HG03175 (cell line): ENCODE results near the gene PIK3CB.
"Not testable (repeated sequence)": the region's sequence is repeated elsewhere in the genome, so short reads cannot be mapped to it uniquely, and the experiment has no call there.

Source experiments
- ATAC-seq: cut with Tn5 transposase; IDR thresholded peaks from one replicate; pipeline ENCODE4 v1.9.1; 2021; ENCODE audit warnings: mild to moderate bottlenecking, moderate library complexity; ENCODE audit not compliant: unreplicated experiment

The PIK3CB gene

GRCh38 chr3:138848696-138849095, 14.0 kb upstream of the PIK3CB start:
- ATAC-seq, result no peak

DNA sequence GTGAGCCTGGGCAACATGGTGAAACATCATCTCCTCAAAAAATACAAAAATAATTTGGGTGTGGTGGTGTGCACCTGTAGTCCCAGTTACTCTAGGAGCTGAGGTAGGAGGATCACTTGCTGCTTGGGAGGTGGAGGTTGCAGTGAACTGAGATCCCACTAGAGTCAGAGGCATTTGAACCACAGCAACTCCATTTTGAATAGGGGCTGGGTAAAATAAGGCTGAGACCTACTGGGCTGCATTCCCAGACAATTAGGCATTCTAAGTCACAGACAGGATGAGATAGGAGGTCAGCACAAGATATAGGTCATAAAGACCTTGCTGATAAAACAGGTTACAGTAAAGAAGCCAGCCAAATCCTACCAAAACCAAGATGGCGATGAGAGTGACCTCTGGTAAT, 12.1 kb upstream of the PIK3CB start:
- not testable (repeated sequence) for ATAC-seq

DNA sequence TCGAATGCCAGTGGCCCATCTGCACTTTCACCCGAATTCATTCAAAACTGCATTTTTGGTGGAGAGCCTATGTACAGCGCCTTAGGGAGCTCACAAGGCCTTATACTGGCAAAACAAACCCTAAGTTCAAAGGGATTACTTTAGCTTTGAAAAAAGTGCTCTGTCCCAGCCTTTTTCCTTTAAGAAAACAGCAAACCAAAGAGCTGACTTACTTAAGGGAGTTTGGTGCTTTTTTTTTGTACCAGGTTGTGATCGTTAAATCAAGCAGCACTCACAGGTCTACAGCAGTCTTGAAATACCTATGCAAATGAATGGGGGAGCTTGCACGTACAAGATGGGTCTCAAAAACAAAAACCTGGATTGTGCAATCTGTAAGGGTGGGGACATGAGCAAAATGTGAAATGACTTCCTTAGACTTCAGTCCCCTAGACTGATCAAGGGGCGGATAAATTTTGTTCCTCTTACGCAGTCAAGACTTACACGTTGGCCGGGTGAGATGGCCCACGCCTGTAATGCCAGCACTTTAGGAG, 11.6 kb upstream of the PIK3CB start:
- no peak for ATAC-seq

DNA sequence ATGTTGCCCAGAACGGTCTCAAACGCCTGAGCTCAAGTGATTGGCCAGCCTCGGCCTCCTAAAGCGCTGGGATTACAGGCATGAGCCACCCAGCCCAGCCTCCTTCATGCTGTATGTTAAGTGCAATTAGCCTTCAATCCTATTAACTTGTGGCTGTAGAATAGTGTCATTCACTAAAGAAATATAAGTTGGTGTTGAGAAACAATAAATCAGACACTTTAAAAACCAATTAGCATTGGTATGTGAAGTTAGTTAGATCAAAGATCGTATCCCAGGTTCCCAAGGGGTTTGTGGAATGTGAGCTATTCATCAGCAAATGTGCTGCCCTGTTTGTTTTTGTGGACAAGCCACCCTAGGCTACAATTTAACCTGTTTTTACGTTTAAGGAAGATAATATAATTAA, 11.0 kb upstream of the PIK3CB start:
- ATAC-seq, result no peak

GRCh38 chr3:138845181-138845601, 10.5 kb upstream of the PIK3CB start:
- ATAC-seq, result no peak

DNA sequence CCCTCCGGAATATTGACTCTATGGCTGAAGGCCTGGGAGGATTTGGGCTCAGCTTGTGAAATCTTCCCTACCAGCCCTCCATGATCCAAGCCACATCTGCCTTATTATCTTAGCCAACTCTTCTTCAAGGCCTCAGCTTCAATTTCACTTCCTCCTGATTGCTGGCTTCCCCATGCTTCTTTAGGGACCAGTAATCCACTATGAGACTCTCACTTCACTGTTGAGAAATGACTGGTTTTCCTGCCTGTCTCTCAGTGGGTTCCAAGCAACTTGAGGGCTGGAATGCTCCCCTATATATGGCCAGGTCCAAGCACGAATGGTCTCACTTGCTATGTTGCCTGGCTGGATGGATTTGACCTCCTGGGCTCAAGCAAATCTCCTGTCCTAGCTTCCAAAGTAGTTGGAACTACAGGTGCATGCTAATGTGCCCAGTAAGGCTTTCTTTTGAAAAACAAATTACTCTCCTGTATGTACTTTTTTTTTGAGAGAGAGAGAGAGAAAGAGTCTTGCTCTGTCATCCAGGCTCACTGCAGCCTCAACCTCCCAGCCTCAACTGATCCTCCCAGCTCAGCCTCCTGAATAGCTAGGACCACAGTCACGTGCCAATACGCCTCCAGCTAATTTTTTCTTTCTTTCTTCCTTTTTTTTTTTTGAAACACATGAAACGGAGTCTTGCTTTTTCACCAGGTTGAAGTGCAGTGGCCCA, 7.9 kb upstream of the PIK3CB start:
- ATAC-seq, result peak; percentile 75

- ATAC-seq, result not testable (repeated sequence)
Measured at GRCh38 chr3:138838385-138838784, 3.7 kb upstream of the PIK3CB start.

GRCh38 chr3:138835846-138836245, 1.1 kb upstream of the PIK3CB start:
- ATAC-seq, result not testable (repeated sequence)

- no peak for ATAC-seq
Measured at GRCh38 chr3:138835397-138835757, 649 bp upstream of the PIK3CB start.

- ATAC-seq, result peak; percentile 0
Measured at GRCh38 chr3:138833899-138834595, 681 bp downstream of the PIK3CB start.

- not testable (repeated sequence) for ATAC-seq
Measured at GRCh38 chr3:138832473-138833057, 2.2 kb downstream of the PIK3CB start.

DNA sequence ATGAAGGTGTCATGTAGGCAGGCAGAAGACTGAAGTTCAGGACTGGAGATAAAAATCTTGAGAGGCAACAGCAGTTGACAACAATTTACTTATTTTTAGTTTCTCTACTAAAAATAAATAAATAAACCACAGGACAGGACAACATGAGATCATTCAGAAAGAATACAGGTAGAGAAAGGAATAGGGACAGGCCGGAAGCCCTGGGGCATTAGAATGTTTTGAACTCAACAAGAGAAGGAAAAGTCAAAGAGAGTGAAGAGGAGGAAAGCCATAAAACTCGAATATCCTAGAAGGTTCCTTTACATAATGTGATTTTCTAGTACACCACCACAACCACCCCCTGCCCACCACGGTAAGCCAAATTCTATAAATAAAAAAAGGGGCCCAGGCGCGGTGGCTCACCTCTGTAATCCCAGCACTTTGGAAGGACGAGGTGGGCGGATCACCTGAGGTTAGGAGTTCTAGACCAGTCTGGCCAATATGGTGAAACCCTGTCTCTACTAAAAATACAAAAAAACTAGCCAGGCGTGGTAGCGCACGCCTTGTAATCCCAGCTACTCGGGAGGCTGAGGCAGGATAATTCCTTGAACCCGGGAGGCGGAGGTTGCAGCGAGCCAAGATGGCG, 4.7 kb downstream of the PIK3CB start:
- ATAC-seq, result no peak

GRCh38 chr3:138829097-138829496, 5.6 kb downstream of the PIK3CB start:
- no peak for ATAC-seq

- no peak for ATAC-seq
Measured at GRCh38 chr3:138827222-138827621, 7.5 kb downstream of the PIK3CB start.

- ATAC-seq, result no peak
Measured at GRCh38 chr3:138825336-138825735, 9.4 kb downstream of the PIK3CB start.

DNA sequence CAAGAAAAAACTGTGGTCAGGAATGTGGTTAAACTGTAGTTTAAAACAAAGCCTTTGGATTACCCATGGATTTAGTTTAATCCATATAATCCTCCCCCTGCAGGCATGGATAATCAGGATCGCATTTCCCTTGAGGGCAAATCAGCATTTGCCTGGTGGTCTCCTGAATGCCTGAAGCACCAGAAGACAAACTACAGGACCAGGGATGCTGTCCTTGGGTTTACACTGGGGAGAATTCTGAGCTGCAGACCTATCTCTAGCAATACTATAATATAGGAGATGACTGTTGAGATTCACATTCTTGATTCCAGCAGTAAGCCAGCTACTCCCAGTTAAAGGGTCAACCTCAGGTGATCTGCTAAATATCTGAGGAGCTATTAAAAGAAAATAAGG, 10.6 kb downstream of the PIK3CB start:
- ATAC-seq, result no peak

- not testable (repeated sequence) for ATAC-seq
Measured at GRCh38 chr3:138820379-138820778, 14.3 kb downstream of the PIK3CB start.

- no peak for ATAC-seq
Measured at GRCh38 chr3:138818185-138818860, 16.4 kb downstream of the PIK3CB start.

DNA sequence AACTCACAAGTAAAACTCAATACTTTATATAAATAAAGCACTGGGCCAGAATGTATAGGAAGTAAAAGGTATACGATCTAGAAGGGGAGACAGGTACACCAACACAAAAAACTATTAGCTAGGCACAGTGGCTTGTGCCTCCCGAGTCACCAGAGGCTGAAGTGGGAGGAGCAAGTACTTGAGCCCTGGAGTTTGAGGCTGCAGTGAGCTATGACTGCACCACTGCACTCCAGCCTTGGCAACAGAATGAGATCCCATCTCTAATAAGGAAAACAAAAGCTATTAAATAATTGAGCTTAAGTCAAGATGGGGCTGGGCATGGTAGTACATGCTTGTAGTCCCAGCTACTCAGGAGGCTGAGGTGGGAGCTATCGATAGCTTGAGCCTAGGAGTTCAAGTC, 17.0 kb downstream of the PIK3CB start:
- ATAC-seq, result no peak

GRCh38 chr3:138812806-138813205, 21.9 kb downstream of the PIK3CB start:
- no peak for ATAC-seq
